Measurements from ENCODE around the gene NOP10.

DNA sequence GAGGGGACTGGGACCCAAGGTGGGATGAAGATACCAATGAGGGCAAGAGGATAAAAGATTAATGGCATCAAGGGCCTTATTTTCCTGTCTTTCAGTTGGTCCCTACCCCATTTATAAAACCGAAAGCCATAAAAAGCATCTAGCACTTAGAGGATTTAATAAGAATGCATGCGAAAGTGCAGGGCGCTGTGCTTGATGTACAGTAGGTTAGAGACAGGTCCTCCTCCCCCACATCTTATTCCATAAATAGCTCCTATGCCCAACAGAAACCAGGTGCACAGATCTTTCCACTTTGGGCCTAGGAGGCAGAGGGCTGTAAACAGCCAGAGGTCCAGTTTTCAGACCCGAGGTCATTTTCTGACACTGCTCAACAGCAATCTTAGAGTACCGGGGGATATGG, 22.9 kb upstream of the NOP10 start:
- no peak for TF ChIP-seq EZH2 (IDR thresholded peaks at IDR 0.05; ENCODE audit: borderline replicate concordance, low read length)
- TF ChIP-seq CTCF (conservative IDR thresholded peaks at IDR 0.05 in 1 of 2, IDR thresholded peaks at IDR 0.05 in 1 of 2; ENCODE audit: extremely low read depth in 1 of 2, insufficient read depth in 1 of 2, low read depth in 1 of 2, low read length in 2 of 2), result no peak

Measured in mammary epithelial cell (primary cell).